OCI-LY3 (cell line): ENCODE data around the gene EXOC4.

Source experiments
- H2AFZ ChIP-seq: fragments of 200-600, 300-600 bp; shearing (Covaris generic); 2 replicates; pipeline ENCODE4 v1.6.0; 2014; ENCODE audit warnings: antibody characterized with exemption, low read depth, low read length
- H3K27ac ChIP-seq: fragments of 200-600, 300-600 bp; sonication (generic); 2 replicates; pipeline ENCODE4 v1.5.1; 2014; ENCODE audit warnings: mild to moderate bottlenecking, low read length, moderate library complexity, mixed read lengths
- H3K27me3 ChIP-seq: fragments of 200-600, 300-600 bp; sonication (generic); 2 replicates; pipeline ENCODE4 v1.6.1; 2014; ENCODE audit warnings: low read depth, low read length, mixed read lengths
- H3K36me3 ChIP-seq: fragments of 200-600, 300-600 bp; sonication (generic); replicated peaks from 2 replicates; pipeline ENCODE3; 2014; ENCODE audit warnings: low read depth, low read length, mixed read lengths
- H3K4me1 ChIP-seq: fragments of 300-600, 200-600 bp; sonication (generic); 2 replicates; pipeline ENCODE4 v1.6.1; 2014; ENCODE audit warnings: low read length, mixed read lengths
- H3K4me2 ChIP-seq: fragments of 200-600, 300-600 bp; sonication (generic); 2 replicates; pipeline ENCODE4 v1.6.1; 2014; ENCODE audit warnings: low read length, mixed read lengths
- H3K4me3 ChIP-seq: fragments of 300-600, 200-600 bp; sonication (generic); 2 replicates; pipeline ENCODE4 v1.5.1; 2014; ENCODE audit warnings: antibody characterized with exemption, mild to moderate bottlenecking, low read length, moderate library complexity
- H3K79me2 ChIP-seq: fragments of 300-600, 200-600 bp; shearing (Covaris generic); 2 replicates; pipeline ENCODE4 v1.6.1; 2014; ENCODE audit warnings: mild to moderate bottlenecking, low read length, mixed read lengths
- H3K9ac ChIP-seq: fragments of 300-600, 200-600 bp; shearing (Covaris generic); 2 replicates; pipeline ENCODE4 v1.6.0; 2014; ENCODE audit warnings: mild to moderate bottlenecking, low read length, moderate library complexity
- H3K9me3 ChIP-seq: fragments of 200-600, 300-600 bp; shearing (Covaris generic); 2 replicates; pipeline ENCODE4 v1.6.1; 2014; ENCODE audit warnings: low read length, mixed read lengths; ENCODE audit not compliant: insufficient read depth
- H4K20me1 ChIP-seq: fragments of 200-600, 300-600 bp; sonication (generic); 2 replicates; pipeline ENCODE4 v1.6.1; 2016; ENCODE audit warnings: low read length, mixed read lengths; ENCODE audit not compliant: insufficient read depth
- CTCF ChIP-seq: fragments of 200-600, 300-600 bp; sonication (generic); IDR thresholded peaks from 2 replicates; pipeline ENCODE4 v1.5.1; 2014; ENCODE audit warnings: antibody characterized with exemption, low read length, low read depth
- EZH2phosphoT487 ChIP-seq: fragments of 200-600 bp; shearing (Covaris generic); IDR thresholded peaks from 2 replicates; pipeline ENCODE4 v1.6.1; 2018; ENCODE audit warnings: antibody characterized with exemption, mixed run types, low read depth

The EXOC4 gene

GRCh38 chr7:133871757-133872156, 618.9 kb downstream of the EXOC4 start:
- no peaks in the 10 kb centered on the region for H3K27me3 ChIP-seq
- H3K27ac ChIP-seq, result no peak overlapping the region
- no peak overlapping the region for H3K4me2 ChIP-seq
- H3K4me1 ChIP-seq, result no peaks in the 10 kb centered on the region
- no peaks in the 10 kb centered on the region; the same call in 1 of the 2 replicates for H4K20me1 ChIP-seq
- H3K36me3 ChIP-seq, result no peaks in the 10 kb centered on the region
- H3K9ac ChIP-seq, result no peak overlapping the region
- no peak overlapping the region for H3K4me3 ChIP-seq
- no peak overlapping the region for H2AFZ ChIP-seq
- no peak for TF ChIP-seq EZH2phosphoT487
- TF ChIP-seq CTCF, result no peak
- H3K9me3 ChIP-seq, result no peaks in the 10 kb centered on the region
- H3K79me2 ChIP-seq, result no peaks in the 10 kb centered on the region

DNA sequence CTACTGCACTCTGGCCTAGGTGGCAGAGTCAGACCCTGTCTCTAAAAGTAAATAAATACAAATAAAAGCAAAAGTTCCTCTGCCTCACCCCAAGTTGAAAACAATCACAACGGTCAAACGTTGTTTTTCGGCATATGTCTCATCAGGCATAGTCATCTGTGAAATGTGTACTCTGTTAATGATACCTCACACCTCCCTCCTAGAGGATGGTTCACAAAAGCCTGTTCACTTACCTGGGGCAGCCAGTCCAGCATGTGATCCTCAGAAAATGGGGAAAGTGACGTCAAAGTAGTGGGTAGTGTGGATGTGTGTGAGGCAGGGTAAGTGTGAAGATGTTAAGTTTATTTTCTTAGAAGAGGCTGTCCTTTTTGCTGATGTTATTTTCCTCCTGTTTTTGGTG, 620.3 kb downstream of the EXOC4 start:
- Histone ChIP-seq H3K4me2 (no peak overlapping the region), H3K27me3 (no peaks in the 10 kb centered on the region), H4K20me1 (no peaks in the 10 kb centered on the region; the same call in 1 of the 2 replicates), H3K4me1 (no peaks in the 10 kb centered on the region), H2AFZ (no peak overlapping the region), H3K27ac (no peak overlapping the region), H3K36me3 (no peaks in the 10 kb centered on the region), H3K79me2 (no peaks in the 10 kb centered on the region), H3K9me3 (no peaks in the 10 kb centered on the region), H3K4me3 (no peak overlapping the region), H3K9ac (no peak overlapping the region)
- no peak for TF ChIP-seq EZH2phosphoT487
- no peak for TF ChIP-seq CTCF

DNA sequence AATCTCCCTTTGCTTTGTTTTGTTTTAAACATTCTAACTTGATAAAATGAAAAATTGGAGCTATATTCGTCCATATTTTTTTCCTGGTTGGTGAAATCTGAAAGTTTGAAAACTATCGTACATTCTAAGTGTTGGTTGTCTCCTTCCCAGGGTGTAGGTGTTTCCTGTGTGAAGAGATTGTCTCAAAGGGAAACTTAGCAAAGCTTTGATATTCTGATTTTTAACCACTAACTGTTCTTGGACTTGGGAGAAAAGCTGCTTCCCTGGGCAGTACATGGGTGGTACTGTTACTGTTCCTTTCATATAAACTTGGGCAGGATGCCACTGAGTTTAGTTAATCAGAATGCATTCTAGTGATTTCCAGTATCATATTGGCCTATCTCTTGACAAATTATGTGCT, 620.8 kb downstream of the EXOC4 start:
- H3K4me2 ChIP-seq, result no peak overlapping the region
- H3K4me1 ChIP-seq, result no peaks in the 10 kb centered on the region
- no peaks in the 10 kb centered on the region for H3K9me3 ChIP-seq
- H4K20me1 ChIP-seq, result no peaks in the 10 kb centered on the region; the same call in 1 of the 2 replicates
- H3K27ac ChIP-seq, result no peak overlapping the region
- no peak overlapping the region for H3K9ac ChIP-seq
- no peak for TF ChIP-seq CTCF
- no peak for TF ChIP-seq EZH2phosphoT487
- no peak overlapping the region for H2AFZ ChIP-seq
- no peaks in the 10 kb centered on the region for H3K36me3 ChIP-seq
- no peaks in the 10 kb centered on the region for H3K79me2 ChIP-seq
- no peaks in the 10 kb centered on the region for H3K27me3 ChIP-seq
- H3K4me3 ChIP-seq, result no peak overlapping the region

- Histone ChIP-seq H3K9ac (no peak overlapping the region), H3K79me2 (no peaks in the 10 kb centered on the region), H3K9me3 (no peaks in the 10 kb centered on the region), H3K4me2 (no peak overlapping the region), H4K20me1 (no peaks in the 10 kb centered on the region), H2AFZ (no peak overlapping the region), H3K27ac (no peak overlapping the region), H3K27me3 (no peaks in the 10 kb centered on the region), H3K36me3 (no peaks in the 10 kb centered on the region), H3K4me1 (no peaks in the 10 kb centered on the region), H3K4me3 (no peak overlapping the region)
- no peak for TF ChIP-seq EZH2phosphoT487
- no peak for TF ChIP-seq CTCF
These were observed 630.7 kb downstream of the EXOC4 start for GRCh38 chr7:133883591-133883990.
